Measurements from ENCODE around the gene KCTD17.

The KCTD17 gene

GRCh38 chr22:37025500-37026070 is 26.0 kb upstream of the KCTD17 start:
- H3K4me1 ChIP-seq (ENCODE audit: insufficient read depth, low read length): no peaks in the 10 kb centered on the region
- H3K36me3 ChIP-seq (ENCODE audit: insufficient read depth, low read length): peaks cover 4% of the 10 kb centered on the region; the same call in 1 of the 2 replicates
- no peaks in the 10 kb centered on the region for H3K9me3 ChIP-seq (ENCODE audit: control insufficient read depth, insufficient read depth, low read length)
- H3K9ac ChIP-seq (ENCODE audit: low read depth, low read length): no peak overlapping the region

- Histone ChIP-seq H3K9ac (ENCODE audit: low read depth, low read length) (no peak overlapping the region), H3K9me3 (ENCODE audit: control insufficient read depth, insufficient read depth, low read length) (no peaks in the 10 kb centered on the region), H3K4me1 (ENCODE audit: insufficient read depth, low read length) (no peaks in the 10 kb centered on the region), H3K36me3 (ENCODE audit: insufficient read depth, low read length) (peaks cover 4% of the 10 kb centered on the region; the same call in 1 of the 2 replicates)
Observed at GRCh38 chr22:37026325-37026724, 25.2 kb upstream of the KCTD17 start.

- Histone ChIP-seq H3K36me3 (ENCODE audit: insufficient read depth, low read length) (peaks cover 4% of the 10 kb centered on the region; the same call in 1 of the 2 replicates), H3K4me1 (ENCODE audit: insufficient read depth, low read length) (0 out of 2 replicates have a peak, but pooled peaks cover 4% of the 10 kb centered on the region), H3K9ac (ENCODE audit: low read depth, low read length) (no peak overlapping the region), H3K9me3 (ENCODE audit: control insufficient read depth, insufficient read depth, low read length) (no peaks in the 10 kb centered on the region)
Observed at GRCh38 chr22:37027556-37027955, 24.0 kb upstream of the KCTD17 start.

DNA sequence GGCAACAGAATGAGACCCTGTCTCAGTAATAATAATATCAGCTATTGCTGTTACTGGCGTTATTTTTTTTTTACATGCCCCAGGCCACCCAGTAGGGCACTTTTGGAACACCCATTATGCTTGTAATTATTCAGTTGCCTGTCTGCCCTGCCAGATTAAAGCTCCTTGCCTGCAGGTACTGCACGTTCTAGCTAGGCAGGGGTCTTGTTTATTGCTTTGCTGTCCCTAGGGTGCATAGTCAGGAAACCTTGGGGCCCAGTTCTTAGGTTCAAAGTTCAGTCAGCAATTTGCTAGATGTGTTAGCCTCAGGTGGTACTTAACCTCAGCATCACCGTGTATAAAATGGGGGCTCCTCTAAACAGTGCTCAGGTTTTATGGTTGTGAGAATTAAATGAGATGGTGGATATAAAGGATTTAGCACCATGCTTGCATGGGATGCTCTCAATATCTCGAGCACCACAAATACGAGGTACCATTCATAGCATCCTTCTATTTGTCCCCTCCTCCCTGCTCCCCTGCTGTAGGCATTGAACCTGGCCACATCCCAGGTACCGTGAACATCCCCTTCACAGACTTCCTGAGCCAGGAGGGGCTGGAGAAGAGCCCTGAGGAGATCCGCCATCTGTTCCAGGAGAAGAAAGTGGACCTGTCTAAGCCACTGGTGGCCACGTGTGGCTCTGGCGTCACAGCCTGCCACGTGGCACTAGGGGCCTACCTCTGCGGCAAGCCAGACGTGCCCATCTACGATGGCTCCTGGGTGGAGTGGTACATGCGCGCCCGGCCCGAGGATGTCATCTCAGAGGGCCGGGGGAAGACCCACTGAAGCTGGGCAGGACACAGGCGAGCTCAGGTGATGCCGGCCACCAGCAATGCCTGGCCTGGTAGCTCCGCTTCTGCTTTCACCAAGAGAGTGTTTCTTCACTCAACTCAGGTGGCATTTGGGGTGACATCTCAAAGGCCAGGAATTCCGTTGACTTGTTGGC is 22.6 kb upstream of the KCTD17 start:
- Histone ChIP-seq H3K9ac (ENCODE audit: low read depth, low read length) (no peak overlapping the region), H3K36me3 (ENCODE audit: insufficient read depth, low read length) (peaks cover 4% of the 10 kb centered on the region; the same call in 1 of the 2 replicates), H3K9me3 (ENCODE audit: control insufficient read depth, insufficient read depth, low read length) (no peaks in the 10 kb centered on the region), H3K4me1 (ENCODE audit: insufficient read depth, low read length) (0 out of 2 replicates have a peak, but pooled peaks cover 6% of the 10 kb centered on the region)

- no peaks in the 10 kb centered on the region for H3K9me3 ChIP-seq (ENCODE audit: control insufficient read depth, insufficient read depth, low read length)
- no peak overlapping the region for H3K9ac ChIP-seq (ENCODE audit: low read depth, low read length)
- 0 out of 2 replicates have a peak, but pooled peaks cover 6% of the 10 kb centered on the region for H3K4me1 ChIP-seq (ENCODE audit: insufficient read depth, low read length)
Observed at GRCh38 chr22:37030560-37031281, 20.8 kb upstream of the KCTD17 start.

GRCh38 chr22:37032134-37032534 is 19.4 kb upstream of the KCTD17 start:
- no peak overlapping the region for H3K9ac ChIP-seq (ENCODE audit: low read depth, low read length)
- no peaks in the 10 kb centered on the region for H3K9me3 ChIP-seq (ENCODE audit: control insufficient read depth, insufficient read depth, low read length)
- no peaks in the 10 kb centered on the region for H3K36me3 ChIP-seq (ENCODE audit: insufficient read depth, low read length)
- H3K4me1 ChIP-seq (ENCODE audit: insufficient read depth, low read length): 0 out of 2 replicates have a peak, but pooled peaks cover 6% of the 10 kb centered on the region

More at GRCh38 chr22:37030560-37031281, 20.8 kb upstream of the KCTD17 start:
- peaks cover 4% of the 10 kb centered on the region; the same call in 1 of the 2 replicates for H3K36me3 ChIP-seq (ENCODE audit: insufficient read depth, low read length)

GRCh38 chr22:37032535-37033460 is 18.7 kb upstream of the KCTD17 start:
- H3K36me3 ChIP-seq (ENCODE audit: insufficient read depth, low read length): no peaks in the 10 kb centered on the region
- H3K4me1 ChIP-seq (ENCODE audit: insufficient read depth, low read length): 0 out of 2 replicates have a peak, but pooled peaks cover 6% of the 10 kb centered on the region
- no peak overlapping the region for H3K9ac ChIP-seq (ENCODE audit: low read depth, low read length)
- H3K9me3 ChIP-seq (ENCODE audit: control insufficient read depth, insufficient read depth, low read length): no peaks in the 10 kb centered on the region

DNA sequence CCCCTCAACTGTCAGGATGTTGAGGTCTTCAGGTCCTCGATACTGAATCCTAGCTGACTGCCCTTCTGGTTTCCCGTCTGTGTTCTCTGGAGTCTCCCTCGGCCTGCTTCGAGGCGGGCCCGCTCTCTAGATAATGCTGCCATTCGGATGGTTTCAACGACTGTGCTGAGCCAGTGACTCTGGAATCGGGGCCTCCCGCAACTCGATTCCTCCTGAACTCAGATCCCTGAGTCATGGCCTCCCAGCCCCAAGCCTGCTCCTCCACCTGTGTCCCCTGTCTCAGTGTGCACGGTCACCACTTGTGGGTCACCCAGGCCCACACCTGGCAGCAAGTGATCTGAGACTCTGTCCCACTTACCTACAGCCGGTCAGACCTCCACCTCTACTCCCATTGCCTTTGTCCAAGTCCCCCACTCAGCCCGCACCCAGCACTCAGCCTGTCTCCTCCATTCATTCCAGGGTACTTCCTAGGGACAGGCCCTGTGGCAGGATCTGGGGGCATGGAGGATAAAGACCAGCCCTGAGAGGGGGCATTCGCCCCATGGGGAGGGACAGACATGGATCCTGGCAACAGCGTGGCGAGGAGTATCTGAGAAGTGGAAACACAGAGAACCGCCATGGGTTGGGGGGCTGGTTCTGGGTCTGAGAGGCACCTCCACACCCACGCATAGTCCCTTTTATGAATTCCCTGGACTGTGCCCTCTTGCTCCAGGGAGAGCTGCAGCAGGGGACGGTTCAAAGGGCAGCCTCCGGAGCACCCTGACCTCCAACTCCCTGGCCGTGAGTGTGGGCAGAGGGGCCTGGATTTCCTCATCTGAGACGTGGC is 17.7 kb upstream of the KCTD17 start:
- Histone ChIP-seq H3K9ac (ENCODE audit: low read depth, low read length) (no peak overlapping the region), H3K36me3 (ENCODE audit: insufficient read depth, low read length) (no peaks in the 10 kb centered on the region), H3K4me1 (ENCODE audit: insufficient read depth, low read length) (0 out of 2 replicates have a peak, but pooled peaks cover 6% of the 10 kb centered on the region), H3K9me3 (ENCODE audit: control insufficient read depth, insufficient read depth, low read length) (no peaks in the 10 kb centered on the region)

DNA sequence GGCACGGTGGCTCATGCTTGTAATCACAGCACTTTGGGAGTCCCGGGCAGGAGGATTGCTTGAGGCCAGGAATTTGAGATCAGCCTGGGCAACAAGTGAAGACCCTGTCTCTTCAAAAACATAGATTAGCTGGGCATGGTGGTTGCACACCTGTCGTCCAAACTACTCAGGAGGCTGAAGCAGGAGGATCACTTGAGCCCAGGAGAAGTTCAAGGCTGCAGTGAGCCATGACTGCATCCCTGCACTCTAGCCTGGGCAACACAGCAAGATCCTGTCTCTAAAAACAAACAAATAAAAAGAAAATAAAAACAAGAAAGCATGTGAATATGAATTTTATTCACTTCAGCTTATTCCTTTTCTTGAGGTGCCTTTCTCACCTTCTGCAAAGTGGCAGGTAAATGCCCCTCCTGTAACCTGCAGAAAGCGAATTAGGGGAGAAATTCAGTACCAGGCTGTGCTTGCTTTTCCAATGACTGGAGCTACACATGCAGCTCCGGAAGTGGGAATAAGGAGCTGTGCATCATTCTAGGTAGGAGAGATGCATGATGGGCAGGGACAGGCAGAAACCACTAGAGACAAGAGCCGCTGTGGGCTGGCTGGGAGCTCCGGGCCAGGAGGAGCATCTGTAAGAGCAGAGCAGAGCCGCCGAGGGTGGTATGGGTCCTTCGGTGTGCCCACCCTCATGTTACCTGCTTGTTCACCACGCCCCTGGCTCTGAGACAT is 14.7 kb upstream of the KCTD17 start:
- H3K9ac ChIP-seq (ENCODE audit: low read depth, low read length): no peak overlapping the region
- H3K4me1 ChIP-seq (ENCODE audit: insufficient read depth, low read length): peaks cover 19% of the 10 kb centered on the region

DNA sequence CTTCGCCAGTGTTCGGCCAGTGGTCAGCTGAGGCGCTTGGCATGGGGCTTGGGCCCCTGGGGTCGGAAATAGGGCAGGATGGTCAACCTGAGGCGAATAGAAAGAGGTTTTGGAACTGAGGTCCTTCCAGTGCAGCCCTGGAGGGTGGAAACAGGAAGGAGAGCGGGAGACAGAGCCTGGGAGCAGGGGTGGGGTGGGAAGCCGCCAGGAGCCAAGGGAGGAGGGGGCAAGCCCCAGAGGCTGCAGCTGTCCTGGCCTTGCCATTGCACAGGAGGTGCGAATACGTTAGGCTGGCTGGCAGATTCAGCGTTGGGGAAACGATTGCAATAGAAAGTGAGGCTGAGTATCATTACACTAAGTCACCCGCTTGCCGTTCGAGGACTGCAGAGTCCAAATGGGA is 13.9 kb upstream of the KCTD17 start:
- no peak overlapping the region for H3K9ac ChIP-seq (ENCODE audit: low read depth, low read length)
- no peaks in the 10 kb centered on the region for H3K36me3 ChIP-seq (ENCODE audit: insufficient read depth, low read length)
- peaks cover 14% of the 10 kb centered on the region for H3K4me1 ChIP-seq (ENCODE audit: insufficient read depth, low read length)
- H3K9me3 ChIP-seq (ENCODE audit: control insufficient read depth, insufficient read depth, low read length): no peaks in the 10 kb centered on the region

More for the DNA sequence above, 14.7 kb upstream of the KCTD17 start:
- Histone ChIP-seq H3K9me3 (ENCODE audit: control insufficient read depth, insufficient read depth, low read length) (no peaks in the 10 kb centered on the region), H3K36me3 (ENCODE audit: insufficient read depth, low read length) (no peaks in the 10 kb centered on the region)

GRCh38 chr22:37039466-37039865 is 12.1 kb upstream of the KCTD17 start:
- Histone ChIP-seq H3K36me3 (ENCODE audit: insufficient read depth, low read length) (no peaks in the 10 kb centered on the region), H3K9ac (ENCODE audit: low read depth, low read length) (no peak overlapping the region), H3K9me3 (ENCODE audit: control insufficient read depth, insufficient read depth, low read length) (no peaks in the 10 kb centered on the region), H3K4me1 (ENCODE audit: insufficient read depth, low read length) (peaks cover 19% of the 10 kb centered on the region)

GRCh38 chr22:37043209-37043827 is 8.2 kb upstream of the KCTD17 start:
- Histone ChIP-seq H3K9ac (ENCODE audit: low read depth, low read length) (no peak overlapping the region), H3K4me1 (ENCODE audit: insufficient read depth, low read length) (peaks cover 21% of the 10 kb centered on the region), H3K36me3 (ENCODE audit: insufficient read depth, low read length) (no peaks in the 10 kb centered on the region), H3K9me3 (ENCODE audit: control insufficient read depth, insufficient read depth, low read length) (no peaks in the 10 kb centered on the region)

Data from ES-I3 (cell line).